ENCODE data around the gene BEST4.

DNA sequence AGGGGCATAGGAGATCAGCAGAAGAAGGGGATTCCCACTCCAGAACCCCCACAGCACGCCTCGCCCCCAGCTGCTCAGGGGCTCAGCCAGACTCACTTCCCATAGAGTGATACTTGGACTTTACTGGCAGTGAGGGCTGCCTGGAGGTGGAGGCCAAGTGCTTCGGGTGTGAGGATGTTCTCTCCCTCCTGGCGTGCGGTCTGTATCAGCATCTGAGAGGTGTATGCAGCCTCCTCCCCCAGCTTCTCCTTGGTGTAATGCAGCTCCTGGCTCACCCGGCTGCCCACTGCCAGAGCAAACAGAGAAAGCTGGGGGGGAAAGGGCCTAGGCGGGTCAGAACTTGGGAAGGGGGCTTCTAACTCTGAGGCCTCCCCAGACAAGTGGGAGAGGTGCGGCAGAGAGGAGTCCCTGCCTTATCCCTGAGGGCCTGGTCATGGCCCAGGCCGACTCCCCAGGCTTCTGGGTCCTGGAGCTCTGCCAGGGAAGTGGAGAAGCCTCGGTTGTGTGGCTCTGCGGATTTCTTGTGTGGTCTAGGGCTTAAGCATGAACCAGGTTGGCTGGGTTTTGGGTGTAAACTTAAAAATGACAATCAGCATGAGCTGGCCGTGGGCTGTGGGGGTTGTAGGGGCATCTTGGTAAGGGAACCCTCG is 44.2 kb upstream of the BEST4 start:
- TF ChIP-seq, protein P1, sequence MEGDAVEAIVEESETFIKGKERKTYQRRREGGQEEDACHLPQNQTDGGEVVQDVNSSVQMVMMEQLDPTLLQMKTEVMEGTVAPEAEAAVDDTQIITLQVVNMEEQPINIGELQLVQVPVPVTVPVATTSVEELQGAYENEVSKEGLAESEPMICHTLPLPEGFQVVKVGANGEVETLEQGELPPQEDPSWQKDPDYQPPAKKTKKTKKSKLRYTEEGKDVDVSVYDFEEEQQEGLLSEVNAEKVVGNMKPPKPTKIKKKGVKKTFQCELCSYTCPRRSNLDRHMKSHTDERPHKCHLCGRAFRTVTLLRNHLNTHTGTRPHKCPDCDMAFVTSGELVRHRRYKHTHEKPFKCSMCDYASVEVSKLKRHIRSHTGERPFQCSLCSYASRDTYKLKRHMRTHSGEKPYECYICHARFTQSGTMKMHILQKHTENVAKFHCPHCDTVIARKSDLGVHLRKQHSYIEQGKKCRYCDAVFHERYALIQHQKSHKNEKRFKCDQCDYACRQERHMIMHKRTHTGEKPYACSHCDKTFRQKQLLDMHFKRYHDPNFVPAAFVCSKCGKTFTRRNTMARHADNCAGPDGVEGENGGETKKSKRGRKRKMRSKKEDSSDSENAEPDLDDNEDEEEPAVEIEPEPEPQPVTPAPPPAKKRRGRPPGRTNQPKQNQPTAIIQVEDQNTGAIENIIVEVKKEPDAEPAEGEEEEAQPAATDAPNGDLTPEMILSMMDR (IDR thresholded peaks at IDR 0.05 in 8 of 11, conservative IDR thresholded peaks at IDR 0.05 in 3 of 11), result no peak
- TF ChIP-seq POLR2A (IDR thresholded peaks at IDR 0.05), result no peak

Measured in spleen (tissue), 7 donors.